Neural cell (in vitro differentiated cells): ENCODE measurements around the gene CSTF1. TPM values are rescaled to one million over a fixed set of nuclear protein-coding genes. Genes with fewer than 3 reads are reported as not detected.

Experiments
- H2AFZ ChIP-seq: fragments of 200-600, 300-800 bp; sonication (generic), shearing (Covaris generic); 2 replicates; pipeline ENCODE4 v1.6.0; 2014; ENCODE audit warnings: low read depth, mild to moderate bottlenecking, antibody characterized with exemption, low read length, moderate library complexity
- H3F3A ChIP-seq: fragments of 200-600 bp; shearing (Covaris generic); 2 replicates; pipeline ENCODE4 v1.6.1; 2016; ENCODE audit warnings: mild to moderate bottlenecking, moderate library complexity, mixed read lengths, antibody characterized with exemption, low read length; ENCODE audit not compliant: insufficient read depth, poor library complexity, severe bottlenecking
- H3K27ac ChIP-seq: fragments of 200-600, 300-800 bp; sonication (generic), shearing (Covaris generic); 2 replicates; pipeline ENCODE4 v1.5.1; 2014; ENCODE audit warnings: mild to moderate bottlenecking, low read length, moderate library complexity
- H3K27me3 ChIP-seq: fragments of 300-800, 200-600 bp; sonication (generic), shearing (Covaris generic); 2 replicates; pipeline ENCODE4 v1.6.0; 2014; ENCODE audit warnings: mild to moderate bottlenecking, low read depth, low read length, moderate library complexity; ENCODE audit not compliant: insufficient read depth
- H3K36me3 ChIP-seq: fragments of 300-800, 200-600 bp; sonication (generic), shearing (Covaris generic); 2 replicates; pipeline ENCODE4 v1.5.1; 2014; ENCODE audit warnings: mild to moderate bottlenecking, antibody characterized with exemption, low read length, moderate library complexity; ENCODE audit not compliant: insufficient read depth
- H3K4me2 ChIP-seq: fragments of 300-800, 200-600 bp; sonication (generic), shearing (Covaris generic); 2 replicates; pipeline ENCODE4 v1.6.0; 2014; ENCODE audit warnings: mild to moderate bottlenecking, low read length
- H3K4me3 ChIP-seq: fragments of 300-800, 200-600 bp; sonication (generic), shearing (Covaris generic); 2 replicates; pipeline ENCODE4 v1.5.1; 2014; ENCODE audit warnings: mild to moderate bottlenecking, low read length, moderate library complexity
- H3K79me2 ChIP-seq: fragments of 200-600 bp; shearing (Covaris generic); replicated peaks from 2 replicates; pipeline ENCODE4 v1.6.0; 2014; ENCODE audit warnings: mild to moderate bottlenecking, low read length, moderate library complexity; ENCODE audit not compliant: insufficient read depth
- H3K9ac ChIP-seq: fragments of 300-800, 200-600 bp; sonication (generic), shearing (Covaris generic); 2 replicates; pipeline ENCODE4 v1.6.1; 2016; ENCODE audit warnings: mild to moderate bottlenecking, low read length, mixed read lengths
- H3K9me2 ChIP-seq: fragments of 200-600 bp; shearing (Covaris generic); 2 replicates; pipeline ENCODE4 v1.6.1; 2016; ENCODE audit warnings: mild to moderate bottlenecking, low read length, mixed read lengths; ENCODE audit not compliant: insufficient read depth
- H3K9me3 ChIP-seq: fragments of 200-600, 300-800 bp; sonication (generic), shearing (Covaris generic); 2 replicates; pipeline ENCODE4 v1.6.1; 2016; ENCODE audit warnings: mild to moderate bottlenecking, mixed run types, low read length, moderate library complexity, mixed read lengths
- H4K20me1 ChIP-seq: fragments of 200-600 bp; shearing (Covaris generic); 2 replicates; pipeline ENCODE4 v1.6.1; 2016; ENCODE audit warnings: mild to moderate bottlenecking, mixed run types; ENCODE audit not compliant: insufficient read depth
- CTCF ChIP-seq: fragments of 450-650 bp; IDR thresholded peaks from 2 replicates; pipeline ENCODE4 v1.5.1; 2014; ENCODE audit warnings: antibody characterized with exemption, mild to moderate bottlenecking, moderate library complexity; ENCODE audit not compliant: poor library complexity, severe bottlenecking
- EP300 ChIP-seq: fragments of 450-650 bp; conservative IDR thresholded peaks from 2 replicates; pipeline ENCODE4 v1.6.1; 2014; ENCODE audit warnings: antibody characterized with exemption, mild to moderate bottlenecking, moderate library complexity; ENCODE audit not compliant: poor library complexity, severe bottlenecking
- EZH2 ChIP-seq: fragments of 200-600, 300-800 bp; shearing (Covaris generic), sonication (generic); IDR thresholded peaks from 2 replicates; pipeline ENCODE4 v1.6.1; 2014; ENCODE audit warnings: antibody characterized with exemption, low read length, borderline replicate concordance, mild to moderate bottlenecking; ENCODE audit not compliant: insufficient read depth, poor library complexity, severe bottlenecking
- MXI1 ChIP-seq: fragments of 450-650 bp; conservative IDR thresholded peaks from 2 replicates; pipeline ENCODE4 v1.6.1; 2014; ENCODE audit warnings: antibody characterized with exemption, mild to moderate bottlenecking; ENCODE audit not compliant: poor library complexity, severe bottlenecking
- POLR2AphosphoS5 ChIP-seq: IDR thresholded peaks from 2 replicates; pipeline ENCODE4 v1.6.1; 2012
- RAD21 ChIP-seq: fragments of 450-650 bp; conservative IDR thresholded peaks from 2 replicates; pipeline ENCODE4 v1.6.1; 2014; ENCODE audit warnings: antibody characterized with exemption, mild to moderate bottlenecking, moderate library complexity
- REST ChIP-seq: IDR thresholded peaks from 2 replicates; pipeline ENCODE4 v1.6.1; 2012; ENCODE audit warnings: borderline replicate concordance
- SMC3 ChIP-seq: fragments of 450-650 bp; conservative IDR thresholded peaks from 2 replicates; pipeline ENCODE4 v1.6.1; 2014; ENCODE audit warnings: antibody characterized with exemption, mild to moderate bottlenecking, moderate library complexity; ENCODE audit not compliant: poor library complexity
- TAF1 ChIP-seq: IDR thresholded peaks from 2 replicates; pipeline ENCODE4 v1.6.1; 2012; ENCODE audit warnings: low read depth
- polyA plus RNA-seq: library from polyadenylated mRNA; depleted of rRNA; stranded (reverse); fragments of >200 nt; gene quantifications from 2 replicates; pipeline ENCODE4 v1.2.3, GENCODE V29; 2014

Gene CSTF1
- polyA plus RNA-seq, 1 donor from 2014 or later = 24.0 TPM

GRCh38 chr20:56442389-56443365, 50.2 kb downstream of the CSTF1 start:
- Histone ChIP-seq H3K4me3 (no peak overlapping the region), H3K9me3 (no peaks in the 10 kb centered on the region), H3F3A (no peaks in the 10 kb centered on the region), H3K9me2 (no peaks in the 10 kb centered on the region), H2AFZ (no peak overlapping the region), H3K9ac (no peak overlapping the region), H4K20me1 (no peaks in the 10 kb centered on the region), H3K4me2 (no peak overlapping the region), H3K27ac (no peak overlapping the region), H3K27me3 (no peaks in the 10 kb centered on the region), H3K36me3 (no peaks in the 10 kb centered on the region), H3K79me2 (no peaks in the 10 kb centered on the region)
- TF ChIP-seq TAF1 (no peak), EP300 (no peak), RAD21 (no peak), POLR2AphosphoS5 (no peak), SMC3 (no peak), CTCF (no peak), REST (no peak), EZH2 (no peak), MXI1 (no peak)

GRCh38 chr20:56443654-56444540, 51.5 kb downstream of the CSTF1 start:
- H3K36me3 ChIP-seq = no peaks in the 10 kb centered on the region
- peak overlapping the region; percentile 59 for H3K27ac ChIP-seq
- no peaks in the 10 kb centered on the region for H3K27me3 ChIP-seq
- H3K79me2 ChIP-seq = no peaks in the 10 kb centered on the region
- peak overlapping the region; percentile 25 for H2AFZ ChIP-seq
- H3K4me3 ChIP-seq = peak overlapping the region; percentile 46
- peak; percentile 69 for TF ChIP-seq EP300
- no peak for TF ChIP-seq RAD21
- no peak for TF ChIP-seq MXI1
- TF ChIP-seq REST = peak; percentile 88
- no peak for TF ChIP-seq SMC3
- TF ChIP-seq CTCF = no peak
- TF ChIP-seq POLR2AphosphoS5 = peak; percentile 43
- H3K4me2 ChIP-seq = peak overlapping the region; percentile 20
- no peaks in the 10 kb centered on the region for H3K9me3 ChIP-seq
- no peaks in the 10 kb centered on the region for H3F3A ChIP-seq
- peak overlapping the region; percentile 46 for H3K9ac ChIP-seq
- no peaks in the 10 kb centered on the region for H4K20me1 ChIP-seq
- no peaks in the 10 kb centered on the region for H3K9me2 ChIP-seq
